Right lobe of liver (tissue), 6 donors: ENCODE measurements around the gene NUP214. TPM values are rescaled to one million over a fixed set of nuclear protein-coding genes. Genes with fewer than 3 reads are reported as not detected.

ENCODE experiments used
- ATAC-seq, 4 donors: fragments of 200-7000 bp; cut with Tn5 transposase; one replicate each; pipeline ENCODE4 v1.9.1; 2020; ENCODE audit warnings: mild to moderate bottlenecking in 4 of 4, moderate library complexity in 4 of 4
- DNase-seq, 3 donors: peaks; one replicate each; pipeline ENCODE4 v3.0.0-alpha.2; 2020
- H3K27ac ChIP-seq, 3 donors: fragments of 200-600 bp; one replicate each; pipeline ENCODE4 v1.8.0; 2022
- H3K27me3 ChIP-seq, 2 donors: fragments of 200-600 bp; one replicate each; pipeline ENCODE4 v1.8.0; 2022
- H3K36me3 ChIP-seq, 4 donors: fragments of 200-600 bp; sonication (generic) in 1 of 4; one replicate each; pipeline versions ENCODE4 v1.5.1 to v1.8.0; 2017 to 2022; ENCODE audit warnings: control low read depth in 1 of 4
- H3K4me1 ChIP-seq, 4 donors: fragments of 200-600 bp; sonication (generic) in 1 of 4; one replicate each; pipeline versions ENCODE4 v1.5.1 to v1.8.0; 2017 to 2022; ENCODE audit warnings: control low read depth in 1 of 4
- H3K4me3 ChIP-seq, 3 donors: fragments of 200-600 bp; one replicate each; pipeline ENCODE4 v1.8.0; 2022
- H3K9me3 ChIP-seq, 4 donors: fragments of 200-600 bp; sonication (generic) in 1 of 4; one replicate each; pipeline versions ENCODE4 v1.5.1 to v1.8.0; 2017 to 2022; ENCODE audit warnings: control low read depth in 1 of 4
- POLR2A ChIP-seq: fragments of 450-650 bp; IDR thresholded peaks from one replicate; pipeline ENCODE4 v1.6.1; 2017; ENCODE audit warnings: antibody characterized with exemption, mild to moderate bottlenecking
- WGBS: methylation state at CpG from one replicate; pipeline ENCODE4 v1.1.6; 2018; ENCODE audit warnings: low coverage, low lambda C conversion rate; ENCODE audit not compliant: insufficient coverage; ENCODE audit errors: missing lambda C conversion rate; 5-methylcytosine and 5-hydroxymethylcytosine counted together
- intact Hi-C, 2 donors: fragments of 100-400 bp; cut with DNase I; formaldehyde crosslinking; loops; one replicate each; pipeline versions ENCODE4 v1.11.2 to v1.14.1; 2022
- total RNA-seq, 6 experiments: library from RNA; depleted of rRNA in 2 of 6; stranded (reverse); fragments of >200 nt in 2 of 6; fragmentation: NEBNext Ultra II Directional in 3 of 6; extraction: Animal tissue kit (Norgen Biotek cat#: 25700) in 3 of 6; gene quantifications; one replicate each; pipeline versions ENCODE4 v1.1.0 to v1.2.4, GENCODE V29; 2016 to 2023
- TF ChIP-seq, protein P1 (sequence below), 4 donors: fragments of 200-600 bp in 3 of 4; fragments of 450-650 bp in 1 of 4; IDR thresholded peaks; one replicate each; pipeline versions ENCODE4 v1.5.1 to v1.8.0; 2016 to 2022; ENCODE audit warnings: antibody characterized with exemption in 4 of 4, mild to moderate bottlenecking in 2 of 4
- donor health status: DM: no; HTN: yes; CAD: no.
- donor health status: DM: no; HTN: no; CAD: no.
- donor health status: DM: no; HTN: no; CAD: no.
- donor health status: DM: no; HTN: yes; CAD: no.
- donor health status: DM: no; HTN: yes; CAD: no.

NUP214 gene
- total RNA-seq, 6 experiments from 2014 or later: 22.5 to 31.1 (median 27.5) TPM

GRCh38 chr9:131214876-131215275, 89.5 kb downstream of the NUP214 start:
- intact Hi-C loops: no loop called here
- ATAC-seq (peak in 2 of 4 donors; percentile 20), DNase-seq (no peak)
- H3K4me1 ChIP-seq: no peaks in the 10 kb centered on the region
- no peaks in the 10 kb centered on the region for H3K9me3 ChIP-seq
- H3K36me3 ChIP-seq: peaks cover 0 to 29% (median 0%) of the 10 kb centered on the region in 4 donors
- 56% methylated on average over 4 of the region's 4 CpGs for WGBS
- H3K27me3 ChIP-seq: no peaks in the 10 kb centered on the region
- no peak overlapping the region for H3K27ac ChIP-seq
- no peak overlapping the region for H3K4me3 ChIP-seq
- TF ChIP-seq, protein P1, sequence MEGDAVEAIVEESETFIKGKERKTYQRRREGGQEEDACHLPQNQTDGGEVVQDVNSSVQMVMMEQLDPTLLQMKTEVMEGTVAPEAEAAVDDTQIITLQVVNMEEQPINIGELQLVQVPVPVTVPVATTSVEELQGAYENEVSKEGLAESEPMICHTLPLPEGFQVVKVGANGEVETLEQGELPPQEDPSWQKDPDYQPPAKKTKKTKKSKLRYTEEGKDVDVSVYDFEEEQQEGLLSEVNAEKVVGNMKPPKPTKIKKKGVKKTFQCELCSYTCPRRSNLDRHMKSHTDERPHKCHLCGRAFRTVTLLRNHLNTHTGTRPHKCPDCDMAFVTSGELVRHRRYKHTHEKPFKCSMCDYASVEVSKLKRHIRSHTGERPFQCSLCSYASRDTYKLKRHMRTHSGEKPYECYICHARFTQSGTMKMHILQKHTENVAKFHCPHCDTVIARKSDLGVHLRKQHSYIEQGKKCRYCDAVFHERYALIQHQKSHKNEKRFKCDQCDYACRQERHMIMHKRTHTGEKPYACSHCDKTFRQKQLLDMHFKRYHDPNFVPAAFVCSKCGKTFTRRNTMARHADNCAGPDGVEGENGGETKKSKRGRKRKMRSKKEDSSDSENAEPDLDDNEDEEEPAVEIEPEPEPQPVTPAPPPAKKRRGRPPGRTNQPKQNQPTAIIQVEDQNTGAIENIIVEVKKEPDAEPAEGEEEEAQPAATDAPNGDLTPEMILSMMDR (IDR thresholded peaks at IDR 0.05): no peak
- TF ChIP-seq POLR2A: no peak

DNA sequence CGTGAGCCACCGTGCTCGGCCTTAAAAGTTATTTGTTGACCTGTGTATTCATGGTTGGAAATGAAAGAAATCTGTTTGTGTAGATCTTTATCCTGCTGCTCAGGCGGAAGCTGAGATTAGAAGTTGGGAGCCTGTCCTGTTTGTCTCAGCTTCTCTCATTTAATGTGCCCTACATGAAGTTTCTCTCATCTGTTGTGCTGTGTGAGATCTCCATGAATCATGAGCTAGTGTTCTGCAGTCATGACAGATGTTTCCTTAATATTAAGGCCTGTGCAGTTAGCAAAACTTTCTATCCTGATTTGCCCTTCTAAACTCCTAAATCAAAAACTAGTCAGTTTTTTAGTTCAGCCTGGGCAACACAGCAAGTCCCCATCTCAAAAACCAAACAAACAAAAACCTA, 91.4 kb downstream of the NUP214 start:
- peaks cover 0 to 22% (median 0%) of the 10 kb centered on the region in 4 donors for H3K36me3 ChIP-seq
- ATAC-seq (no peak), DNase-seq (no peak)
- H3K27ac ChIP-seq: no peak overlapping the region
- 93% methylated on average over 3 of the region's 4 CpGs for WGBS
- H3K4me1 ChIP-seq: no peaks in the 10 kb centered on the region
- no peak for TF ChIP-seq POLR2A
- TF ChIP-seq, protein P1 (IDR thresholded peaks at IDR 0.05): no peak
- H3K9me3 ChIP-seq: no peaks in the 10 kb centered on the region
- intact Hi-C loops: no loop called here
- H3K4me3 ChIP-seq: no peak overlapping the region
- H3K27me3 ChIP-seq: no peaks in the 10 kb centered on the region

GRCh38 chr9:131217331-131218031, 92.1 kb downstream of the NUP214 start:
- 76% methylated on average over 4 of the region's 6 CpGs for WGBS
- H3K9me3 ChIP-seq: no peaks in the 10 kb centered on the region
- DNase-seq: no peak
- intact Hi-C loops: no loop called here
- no peak for TF ChIP-seq POLR2A
- TF ChIP-seq, protein P1 (IDR thresholded peaks at IDR 0.05): no peak
- ATAC-seq: no peak
- H3K36me3 ChIP-seq: peaks cover 0 to 20% (median 0%) of the 10 kb centered on the region in 4 donors
- no peak overlapping the region for H3K27ac ChIP-seq
- H3K27me3 ChIP-seq: no peaks in the 10 kb centered on the region
- H3K4me1 ChIP-seq: no peaks in the 10 kb centered on the region
- H3K4me3 ChIP-seq: no peak overlapping the region

GRCh38 chr9:131218370-131218769, 93.0 kb downstream of the NUP214 start:
- ATAC-seq (no peak), DNase-seq (no peak)
- H3K36me3 ChIP-seq: peaks cover 0 to 20% (median 0%) of the 10 kb centered on the region in 4 donors
- TF ChIP-seq POLR2A: no peak
- TF ChIP-seq, protein P1 (IDR thresholded peaks at IDR 0.05): no peak
- intact Hi-C loops: no loop called here
- H3K4me1 ChIP-seq: no peaks in the 10 kb centered on the region
- H3K27me3 ChIP-seq: no peaks in the 10 kb centered on the region
- no peaks in the 10 kb centered on the region for H3K9me3 ChIP-seq
- no peak overlapping the region for H3K27ac ChIP-seq
- no peak overlapping the region for H3K4me3 ChIP-seq
- WGBS: 80% methylated on average over 5 of the region's 5 CpGs
